HG03025 (cell line): ENCODE data around the gene IMP4.

ENCODE experiments used
- ATAC-seq: cut with Tn5 transposase; IDR thresholded peaks from one replicate; pipeline ENCODE4 v1.9.1; 2021; ENCODE audit warnings: mild to moderate bottlenecking, moderate library complexity; ENCODE audit not compliant: unreplicated experiment, low FRiP score

The IMP4 gene

DNA sequence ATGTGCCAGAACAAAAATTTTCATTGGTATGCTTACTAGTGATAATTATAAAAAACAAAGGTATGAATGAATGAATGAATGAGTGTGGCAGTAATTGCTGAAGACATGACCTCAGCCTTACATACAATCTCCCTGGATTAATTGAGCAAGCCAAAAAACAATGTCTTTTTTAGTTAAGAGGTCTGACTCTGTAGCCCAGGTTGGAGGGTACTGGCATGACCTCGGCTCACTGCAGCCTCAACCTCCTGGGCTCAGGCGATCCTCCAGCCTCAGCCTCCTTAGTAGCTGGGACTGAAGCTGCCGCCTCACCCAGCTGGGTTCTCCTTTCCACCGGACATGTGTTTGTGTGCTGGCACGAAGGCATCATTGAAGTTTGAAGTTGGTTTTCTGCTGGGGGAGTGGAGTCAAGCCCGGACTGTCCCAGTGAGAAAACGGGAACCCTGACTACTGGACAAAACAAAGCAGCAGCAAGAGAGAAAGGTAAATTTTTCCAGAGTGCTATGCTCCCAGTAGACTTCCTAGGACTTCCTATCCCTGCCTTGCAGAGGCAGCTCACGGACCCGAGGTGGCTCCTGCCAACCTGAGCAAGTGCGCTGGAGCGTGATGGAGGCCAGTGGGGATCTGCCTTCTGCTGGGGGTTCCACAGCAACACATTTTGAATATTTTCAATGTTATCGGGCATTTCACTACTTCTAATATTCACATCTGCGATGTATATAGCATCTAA is 6.4 kb upstream of the IMP4 start:
- ATAC-seq, result no peak

DNA sequence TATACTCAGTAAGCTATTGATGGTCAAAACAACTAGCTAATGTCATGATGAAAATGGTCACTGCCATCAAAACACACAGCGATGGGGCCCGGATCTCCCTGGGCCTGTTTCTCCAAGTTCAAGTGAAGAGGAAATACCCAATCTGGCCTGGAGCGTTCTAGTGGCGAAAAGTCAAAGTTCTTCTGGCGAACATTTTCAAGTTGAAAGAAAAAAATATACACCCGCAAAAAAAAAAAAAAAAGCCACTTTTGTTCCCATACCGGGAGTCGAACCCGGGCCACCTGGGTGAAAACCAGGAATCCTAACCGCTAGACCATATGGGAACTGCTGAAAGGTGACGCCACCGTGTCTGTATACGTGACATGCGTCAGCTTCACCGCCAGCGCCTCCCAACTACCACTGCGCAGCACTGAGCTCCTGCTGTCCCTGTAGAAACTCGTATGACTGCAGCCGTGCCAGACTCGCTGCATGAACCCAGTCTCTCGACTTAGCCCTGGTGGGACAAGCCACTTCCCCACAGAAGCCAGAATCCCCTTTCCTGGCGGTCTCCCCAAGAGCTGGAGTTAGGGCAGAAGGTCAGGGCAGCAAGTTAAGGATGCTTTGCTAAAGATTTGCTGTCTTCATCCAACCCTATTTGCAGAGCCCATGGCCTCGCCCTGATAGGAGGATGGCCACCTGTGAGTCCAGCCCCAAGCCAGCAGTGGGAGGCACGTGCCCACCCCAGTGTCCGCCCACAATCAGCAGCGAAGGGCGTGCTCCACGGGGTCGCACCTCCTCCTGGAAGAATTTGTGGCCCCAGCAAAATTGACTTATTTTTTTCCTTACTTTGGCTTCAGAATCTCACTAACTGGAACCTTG is 5.6 kb upstream of the IMP4 start:
- ATAC-seq, result no peak

DNA sequence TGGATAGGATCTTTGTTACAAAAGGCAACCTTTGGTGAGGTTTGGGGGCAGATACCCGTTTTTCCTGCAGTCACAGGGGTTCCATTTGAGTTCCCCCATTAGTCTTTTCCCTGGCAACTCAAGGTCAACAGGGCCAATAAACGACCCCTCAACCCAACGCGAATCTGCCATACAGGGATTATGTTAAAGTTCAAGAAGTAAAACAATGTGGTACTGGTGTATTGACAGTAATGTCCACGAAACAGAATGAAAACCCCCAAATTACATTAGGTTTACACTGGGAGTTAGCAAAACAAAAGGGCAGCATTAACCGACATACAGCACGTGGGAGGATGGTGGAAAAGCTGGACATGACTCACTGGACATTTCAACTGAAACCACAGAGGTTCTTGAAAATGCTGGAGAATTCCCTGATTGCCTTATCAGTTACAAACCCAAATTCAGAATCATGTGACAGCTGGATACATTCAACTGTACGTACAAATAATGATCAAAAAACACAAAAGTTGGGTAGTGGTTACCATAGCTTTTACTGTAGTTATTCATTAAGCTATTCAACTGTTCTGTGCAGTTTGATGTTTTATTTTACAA is 4.9 kb upstream of the IMP4 start:
- ATAC-seq, result no peak

DNA sequence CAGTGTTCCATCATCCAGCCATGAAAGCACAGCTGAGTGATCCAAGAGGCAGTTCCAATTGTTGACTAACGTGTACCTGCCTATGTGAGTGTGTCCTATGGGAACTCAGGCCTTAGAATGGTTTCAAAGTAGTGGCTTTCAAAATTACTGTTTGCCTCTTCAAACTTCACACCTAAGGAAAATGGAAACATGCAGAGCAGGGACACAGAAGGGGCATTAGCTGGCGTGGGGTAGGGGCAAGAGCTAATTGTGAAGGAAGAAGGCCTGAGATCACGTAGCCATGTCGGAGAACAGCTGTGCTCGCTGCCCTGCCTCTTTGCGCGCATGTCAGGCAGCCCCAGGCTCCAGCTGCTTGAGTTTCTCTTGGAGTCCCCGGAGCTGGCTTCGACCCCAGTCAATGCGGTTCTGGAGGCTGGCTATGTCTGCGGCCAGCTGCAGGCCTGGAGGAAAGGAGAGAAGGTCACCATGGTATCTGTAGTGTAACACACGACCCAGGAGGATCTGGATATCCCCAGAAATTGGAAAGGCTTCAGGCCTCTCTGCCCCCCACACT is 3.8 kb upstream of the IMP4 start:
- ATAC-seq, result no peak

DNA sequence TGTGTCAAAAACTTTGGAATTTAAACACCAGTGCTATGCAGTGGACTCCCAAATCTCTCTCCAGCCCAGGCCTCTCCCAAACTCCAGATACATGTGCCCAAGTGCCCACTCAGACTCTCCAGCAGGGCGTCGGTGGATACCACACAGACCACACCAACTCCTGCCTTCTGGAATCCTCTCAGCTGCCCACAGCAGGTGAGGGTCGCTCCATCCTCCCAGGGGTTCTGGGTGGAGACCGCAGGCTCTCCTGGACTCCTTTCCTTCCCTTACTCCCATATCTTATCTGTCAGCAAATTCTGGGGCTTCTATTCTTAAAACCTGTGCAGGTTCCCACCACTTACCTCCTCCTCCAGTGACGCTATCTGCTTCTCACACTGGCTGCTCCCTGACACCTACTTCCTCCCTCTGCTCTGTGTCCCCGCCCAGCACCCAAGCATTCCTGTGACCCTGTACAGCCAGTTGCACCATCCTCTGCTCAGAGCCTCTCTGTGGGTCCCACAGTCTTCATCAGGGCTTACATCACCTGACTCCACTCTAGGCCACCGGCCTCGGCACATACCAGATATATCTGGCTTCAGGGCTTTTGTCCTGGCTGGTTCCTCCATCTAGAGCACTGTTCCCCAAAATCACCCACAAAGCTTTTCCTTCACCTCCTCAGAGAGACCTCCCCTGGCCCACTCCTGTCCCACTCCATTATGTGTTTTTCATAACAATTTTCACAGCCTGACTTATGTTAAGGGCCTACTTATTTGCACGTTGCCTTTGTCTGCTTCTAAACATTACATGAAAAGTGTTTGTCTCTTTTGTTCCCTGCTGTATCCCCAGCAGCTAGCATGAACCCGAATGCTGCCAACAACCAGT is 2.6 kb upstream of the IMP4 start:
- no peak for ATAC-seq

DNA sequence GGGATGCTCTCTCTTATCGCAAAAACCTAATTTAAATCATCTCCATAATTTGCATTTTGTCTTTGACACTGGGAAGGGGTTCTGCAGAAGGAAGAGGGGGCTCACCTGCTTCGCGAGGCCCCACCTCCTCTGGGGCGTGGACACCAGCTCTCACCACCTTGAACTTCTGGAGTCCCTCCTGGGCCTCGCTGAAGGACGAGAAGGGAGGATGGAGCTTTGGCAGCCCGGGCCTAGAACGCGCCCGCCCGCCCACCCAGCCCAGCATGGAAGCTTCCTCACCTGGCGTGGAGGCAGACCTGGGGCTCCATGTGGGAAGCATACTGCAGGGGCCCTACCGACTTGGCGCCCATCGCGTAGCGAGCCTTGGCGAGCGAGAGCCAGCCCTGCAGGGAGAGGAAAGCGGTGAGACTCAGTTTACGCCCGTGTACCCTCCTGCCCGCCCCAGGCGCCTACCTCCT is 1.1 kb upstream of the IMP4 start:
- ATAC-seq, result no peak

DNA sequence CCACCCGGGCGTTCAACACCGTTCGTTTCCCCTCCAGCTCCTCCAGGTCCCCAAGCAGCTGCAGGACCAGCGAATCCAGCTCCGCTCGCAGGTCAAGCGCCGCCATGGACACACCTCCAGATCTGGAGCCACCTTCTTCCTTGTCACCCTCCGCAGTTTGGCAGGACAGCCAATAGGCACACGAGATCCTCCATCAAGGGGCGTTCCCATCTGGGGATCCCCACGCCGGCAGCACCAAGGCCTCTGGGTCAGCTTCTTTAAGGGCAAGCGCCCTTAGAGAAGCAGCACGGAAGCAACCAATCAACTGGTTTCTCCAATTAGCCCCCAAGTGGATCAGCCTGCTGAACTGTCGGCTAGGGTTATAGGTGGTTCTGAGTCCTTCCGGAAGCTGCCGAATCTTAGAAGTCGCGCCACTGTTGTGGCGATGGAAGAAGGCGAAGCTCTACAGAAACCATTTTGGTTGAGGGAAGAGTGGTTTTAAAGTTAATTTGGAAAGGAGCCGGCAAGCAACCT is 621 bp upstream of the IMP4 start:
- ATAC-seq, result peak; percentile 75

DNA sequence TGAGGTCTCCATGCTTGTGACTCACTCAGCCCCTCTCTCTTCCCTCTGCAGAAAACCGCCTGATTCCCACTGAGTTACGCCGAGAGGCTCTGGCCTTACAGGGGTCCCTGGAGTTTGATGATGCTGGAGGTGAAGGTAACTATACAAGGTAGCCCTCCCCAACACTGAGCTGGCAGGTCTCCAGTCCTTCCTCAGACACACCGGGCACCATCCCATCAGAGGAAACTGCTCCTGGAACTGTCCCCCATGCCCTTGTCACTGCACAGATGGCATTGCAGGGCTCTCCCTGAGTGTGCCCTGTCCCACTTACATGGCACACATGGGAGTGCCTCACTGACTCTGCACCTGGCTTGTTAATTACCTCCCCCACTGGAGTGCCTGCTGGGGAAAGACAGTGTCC is 1.9 kb downstream of the IMP4 start:
- no peak for ATAC-seq

DNA sequence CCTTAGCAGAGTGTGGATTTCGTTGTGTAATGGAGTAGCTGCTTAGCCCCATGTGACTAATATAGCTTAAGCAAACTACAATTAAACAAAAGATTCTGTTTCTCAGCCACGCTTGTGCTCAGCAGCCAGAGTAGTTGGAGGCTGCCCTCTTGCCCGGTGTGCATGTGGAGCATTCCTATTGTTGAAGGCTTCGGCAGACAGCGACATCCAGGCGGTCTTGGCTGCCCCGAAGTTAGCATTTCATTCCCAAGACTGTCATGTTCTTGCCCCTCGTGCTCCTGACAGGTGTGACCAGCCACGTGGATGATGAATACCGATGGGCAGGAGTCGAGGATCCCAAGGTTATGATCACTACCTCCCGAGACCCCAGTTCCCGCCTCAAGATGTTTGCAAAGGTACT is 2.4 kb downstream of the IMP4 start:
- ATAC-seq, result no peak

DNA sequence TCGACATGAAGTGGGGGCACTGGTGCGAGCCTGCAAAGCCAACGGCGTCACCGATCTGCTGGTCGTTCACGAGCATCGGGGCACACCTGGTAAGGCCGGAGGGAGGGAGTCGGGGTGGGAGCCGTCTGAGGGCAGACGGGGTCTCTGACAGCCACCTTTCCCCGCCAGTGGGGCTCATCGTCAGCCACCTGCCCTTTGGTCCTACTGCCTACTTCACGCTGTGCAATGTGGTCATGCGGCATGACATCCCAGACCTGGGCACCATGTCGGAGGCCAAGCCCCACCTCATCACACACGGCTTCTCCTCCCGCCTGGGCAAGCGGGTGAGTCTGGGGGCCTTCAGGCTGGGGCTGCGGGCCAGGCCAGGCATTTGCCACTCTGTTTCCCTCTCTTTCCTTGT is 2.9 kb downstream of the IMP4 start:
- no peak for ATAC-seq

DNA sequence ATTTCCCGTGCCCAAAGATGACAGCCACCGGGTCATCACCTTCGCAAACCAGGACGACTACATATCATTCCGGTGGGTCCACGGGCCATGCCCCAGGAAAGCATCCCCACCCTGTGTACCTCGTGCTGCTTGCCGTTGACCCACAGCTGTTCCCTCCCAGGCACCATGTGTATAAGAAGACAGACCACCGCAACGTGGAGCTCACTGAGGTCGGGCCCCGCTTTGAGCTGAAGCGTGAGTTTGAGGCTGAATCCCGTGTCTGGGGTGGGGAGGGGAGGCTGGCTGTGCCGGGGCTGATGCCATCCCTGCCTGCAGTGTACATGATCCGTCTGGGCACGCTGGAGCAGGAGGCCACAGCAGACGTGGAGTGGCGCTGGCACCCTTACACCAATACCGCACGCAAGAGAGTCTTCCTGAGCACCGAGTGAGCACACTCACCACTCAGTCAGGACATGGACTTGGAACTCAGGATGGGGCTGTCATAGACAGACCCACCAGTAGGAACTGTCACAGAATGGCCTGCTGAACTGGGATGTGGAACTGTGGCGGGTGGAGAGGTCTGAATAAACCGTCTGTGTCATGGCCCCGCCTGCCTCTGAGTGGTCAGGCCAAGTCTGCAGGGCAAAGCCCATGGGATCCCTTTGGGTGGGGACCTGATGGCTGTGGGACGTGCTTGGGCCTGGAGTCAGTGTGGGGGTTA is 3.5 kb downstream of the IMP4 start:
- no peak for ATAC-seq

DNA sequence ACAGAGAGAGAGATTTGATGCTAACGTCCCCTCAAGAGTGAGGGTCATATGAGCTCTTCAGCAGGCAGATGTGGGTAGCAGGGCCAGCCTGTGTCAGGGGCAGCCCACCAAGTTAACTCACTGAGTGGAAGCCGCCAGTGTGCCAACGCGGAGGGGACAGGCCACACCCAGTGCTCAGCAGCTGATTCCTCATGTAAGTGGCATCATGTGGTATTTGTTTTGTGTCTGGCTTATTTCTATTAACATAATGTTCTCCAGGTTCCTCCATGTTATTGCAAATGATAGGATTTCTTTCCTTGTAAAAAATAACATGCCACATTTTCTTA is 4.0 kb downstream of the IMP4 start:
- ATAC-seq, result no peak

DNA sequence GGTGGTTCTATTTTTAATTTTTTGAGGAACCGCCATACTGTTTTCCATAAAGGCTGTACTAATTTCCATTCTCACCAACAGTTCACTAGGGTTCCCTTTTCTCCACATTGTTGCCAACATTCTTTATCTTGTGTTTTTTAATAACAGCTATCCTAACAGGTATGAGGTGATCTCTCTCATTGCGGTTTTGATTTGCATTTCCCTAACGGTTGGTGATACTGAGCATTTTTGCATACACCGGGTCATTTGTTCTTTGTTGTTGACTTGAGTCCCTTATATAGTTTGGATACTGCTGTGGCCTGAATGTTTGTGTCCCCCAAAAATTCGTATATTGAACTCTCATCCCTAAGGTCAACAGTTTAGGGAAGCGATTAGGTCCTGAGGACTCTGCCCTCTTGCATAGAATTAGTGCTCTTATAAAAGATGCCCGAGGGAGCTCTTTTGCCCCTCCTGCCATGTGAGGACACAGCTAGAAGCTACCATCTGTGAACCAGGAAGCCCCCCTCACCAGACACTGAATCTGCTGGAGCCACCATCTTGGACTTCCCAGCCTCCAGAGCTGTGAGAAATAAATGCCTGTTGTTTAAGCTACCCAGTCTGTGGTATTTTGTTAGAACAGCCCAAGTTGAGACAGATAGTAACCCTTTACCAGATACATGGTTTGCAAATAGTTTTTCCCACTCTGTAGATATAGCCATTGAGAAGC is 4.7 kb downstream of the IMP4 start:
- ATAC-seq, result no peak

DNA sequence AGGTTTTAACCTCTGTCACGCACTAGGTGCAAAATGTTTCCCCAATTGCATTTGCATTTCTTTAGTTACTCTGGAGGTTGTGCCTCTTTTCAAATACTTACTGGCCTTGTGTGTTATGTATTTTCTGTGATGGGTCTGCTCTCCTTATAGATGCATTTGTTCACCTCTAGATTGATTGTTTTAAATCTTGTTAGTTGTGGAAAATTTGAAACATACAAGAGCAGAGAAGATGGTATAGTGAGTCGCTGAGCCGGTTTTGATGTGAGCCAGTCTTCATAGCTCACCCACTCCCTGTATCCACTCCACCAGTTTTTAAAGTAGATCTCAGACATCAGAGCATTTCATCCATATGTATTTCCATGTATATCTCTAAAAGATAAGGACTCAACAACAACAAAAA is 6.5 kb downstream of the IMP4 start:
- no peak for ATAC-seq

DNA sequence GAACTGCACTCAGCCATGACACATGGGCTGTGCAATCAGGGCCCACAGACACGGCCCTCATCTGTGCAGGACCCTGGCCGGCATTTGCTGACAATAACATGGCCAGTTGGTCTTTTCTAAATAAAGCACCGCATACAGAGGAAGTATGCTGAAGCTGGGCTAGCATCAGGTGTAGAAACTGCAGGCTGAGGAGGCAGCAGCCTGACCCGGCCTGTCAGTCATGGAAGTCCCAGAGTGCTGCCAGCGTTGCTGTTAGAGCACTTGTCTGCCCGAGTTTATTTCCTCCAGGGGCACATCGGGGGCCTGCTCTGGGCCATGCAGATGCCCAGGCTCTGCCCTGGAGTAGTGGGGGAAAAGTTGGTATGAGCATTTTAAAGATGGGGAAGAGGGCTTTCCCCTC is 9.0 kb downstream of the IMP4 start:
- ATAC-seq, result no peak

DNA sequence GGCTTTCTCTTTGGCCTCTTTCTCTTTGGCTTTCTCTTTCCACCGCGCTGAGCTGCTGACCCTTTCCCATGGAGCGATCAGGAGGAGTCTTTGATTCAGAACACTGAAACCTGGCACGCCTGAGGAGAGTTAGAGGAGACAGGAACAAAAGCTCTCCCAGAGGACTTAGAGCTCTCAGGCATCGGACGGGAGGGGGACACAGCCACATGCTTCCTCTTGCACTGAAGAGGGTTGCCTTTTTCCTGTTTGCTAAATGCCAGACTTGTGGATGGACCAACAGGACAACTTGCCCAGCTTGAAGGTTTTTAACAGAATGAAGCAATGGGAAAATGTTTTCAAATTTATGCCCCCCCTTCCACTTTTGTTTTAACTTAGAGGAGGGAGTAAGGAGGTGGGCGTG is 9.5 kb downstream of the IMP4 start:
- ATAC-seq, result no peak

DNA sequence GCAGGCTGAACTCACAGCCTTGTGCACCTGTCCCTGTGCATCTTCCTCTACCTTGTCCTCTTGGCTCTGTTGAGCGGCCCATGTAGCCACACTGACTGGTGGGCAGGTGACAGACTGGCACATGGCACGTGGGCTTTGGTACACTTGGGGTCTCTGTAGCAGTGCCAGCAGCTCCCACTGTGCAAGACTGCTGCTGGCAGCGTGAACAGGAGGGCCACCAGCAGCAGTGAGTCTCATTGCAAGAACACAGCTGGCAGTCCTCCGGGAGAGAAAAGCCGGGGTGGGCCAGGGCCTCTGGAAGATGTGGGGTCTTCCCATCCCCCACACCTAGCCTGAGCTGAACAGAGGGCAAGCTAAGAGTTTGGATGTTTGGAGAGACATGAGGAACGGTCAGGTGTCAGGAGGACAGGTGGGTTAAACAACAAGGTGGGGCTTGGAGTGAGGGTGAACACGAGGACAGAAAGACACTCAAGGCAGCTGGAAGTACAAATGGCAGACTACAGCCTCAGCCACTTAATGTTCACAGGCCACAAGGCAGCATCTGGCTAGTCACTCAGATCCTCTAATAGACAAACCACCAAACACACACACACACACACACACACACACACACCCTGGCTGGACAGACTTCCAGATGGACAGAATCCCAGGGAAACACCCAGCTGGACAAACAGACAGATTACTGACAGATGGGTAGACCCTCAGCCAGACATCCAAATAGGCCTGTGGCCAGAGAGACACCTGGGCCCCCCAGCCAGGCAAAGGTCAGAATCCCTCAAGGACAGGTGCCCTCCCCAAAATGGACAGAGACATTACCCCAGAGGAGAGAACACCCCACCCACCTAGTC is 10.8 kb downstream of the IMP4 start:
- no peak for ATAC-seq

DNA sequence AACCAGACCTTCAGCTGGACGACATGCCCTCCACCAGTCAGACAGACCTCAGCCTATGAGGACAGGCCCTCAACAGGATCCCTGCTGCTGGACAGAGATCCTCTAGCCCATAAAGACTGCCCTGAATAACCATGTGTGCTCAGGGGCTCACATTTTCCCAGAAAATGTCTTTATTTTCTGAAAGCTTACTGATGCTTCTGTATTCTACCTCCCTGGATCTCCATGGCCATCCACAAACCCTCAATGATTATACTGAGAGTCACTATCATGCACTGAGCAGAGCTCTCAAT is 11.4 kb downstream of the IMP4 start:
- ATAC-seq, result no peak
